PC-3 (cell line): ENCODE results near the gene GLYATL1B. TPM values are rescaled to one million over a fixed set of nuclear protein-coding genes. Genes with fewer than 3 reads are reported as not detected.
"Not testable (repeated sequence)": the region's sequence is repeated elsewhere in the genome, so short reads cannot be mapped to it uniquely, and the experiment has no call there.

Experiments
- ATAC-seq: fragments of 200-7000 bp; cut with Tn5 transposase; 2 replicates; pipeline ENCODE4 v1.9.1; 2020; ENCODE audit warnings: mild to moderate bottlenecking, moderate library complexity
- BruUV-seq: library from RNA; stranded (reverse); fragments of 400-500 nt; replicated peaks from 2 replicates; lab custom pipeline; 2021; lab: Mats Ljungman, UMichigan
- CTCF ChIA-PET: fragments of 300-600 bp; sonication (Branson Sonifier 250); formaldehyde crosslinking; loops from one replicate; lab custom pipeline; 2022; ENCODE audit warnings: antibody characterized with exemption; lab: Charles Lee
- POLR2A ChIA-PET: fragments of 300-600 bp; sonication (Branson Sonifier 250); formaldehyde crosslinking; loops from one replicate; lab custom pipeline; 2022; ENCODE audit warnings: antibody characterized with exemption; ENCODE audit not compliant: unreplicated experiment; lab: Charles Lee
- DNase-seq: peaks from one replicate; pipeline ENCODE4 v3.0.0-alpha.2; 2015
- H2AFZ ChIP-seq: fragments of 300-600 bp; sonication (generic); 2 replicates; pipeline ENCODE4 v1.6.0; 2016; ENCODE audit warnings: antibody characterized with exemption, low read length
- H3F3A ChIP-seq: fragments of 300-600 bp; sonication (generic); one replicate; pipeline ENCODE4 v1.6.0; 2017; ENCODE audit warnings: antibody characterized with exemption, low read length, control low read depth, mild to moderate bottlenecking; ENCODE audit not compliant: unreplicated experiment
- H3K27ac ChIP-seq: fragments of 300-600 bp; sonication (generic); 2 replicates; pipeline ENCODE4 v1.5.1; 2016; ENCODE audit warnings: mild to moderate bottlenecking, low read length
- H3K27me3 ChIP-seq: fragments of 300-600 bp; sonication (generic); 2 replicates; pipeline ENCODE4 v1.6.1; 2016; ENCODE audit warnings: low read length, mixed read lengths
- H3K36me3 ChIP-seq: fragments of 300-600 bp; sonication (generic); 2 replicates; pipeline ENCODE4 v1.6.1; 2016; ENCODE audit warnings: low read depth, mixed run types, low read length, mixed read lengths
- H3K4me1 ChIP-seq: fragments of 300-600 bp; sonication (generic); 2 replicates; pipeline ENCODE4 v1.5.1; 2016; ENCODE audit warnings: low read length; ENCODE audit not compliant: insufficient read depth
- H3K4me2 ChIP-seq: fragments of 300-600 bp; sonication (generic); 2 replicates; pipeline ENCODE4 v1.6.0; 2016; ENCODE audit warnings: low read length
- H3K4me3 ChIP-seq: fragments of 300-600 bp; sonication (generic); 2 replicates; pipeline ENCODE4 v1.5.1; 2016; ENCODE audit warnings: mild to moderate bottlenecking, low read length, mixed read lengths
- H3K79me2 ChIP-seq: fragments of 300-600 bp; sonication (generic); 2 replicates; pipeline ENCODE4 v1.6.1; 2017; ENCODE audit warnings: low read length, mixed read lengths
- H3K9ac ChIP-seq: fragments of 300-600 bp; sonication (generic); 2 replicates; pipeline ENCODE4 v1.6.0; 2016; ENCODE audit warnings: mild to moderate bottlenecking, low read length
- H3K9me2 ChIP-seq: fragments of 300-600 bp; sonication (generic); replicated peaks from 2 replicates; pipeline ENCODE4 v1.6.1; 2016; ENCODE audit warnings: mixed run types, low read length, mixed read lengths
- H3K9me3 ChIP-seq: fragments of 300-600 bp; sonication (generic); 2 replicates; pipeline ENCODE4 v1.6.1; 2016; ENCODE audit warnings: low read length, mixed read lengths
- H4K20me1 ChIP-seq: fragments of 300-600 bp; sonication (generic); 2 replicates; pipeline ENCODE4 v1.6.1; 2016; ENCODE audit warnings: low read length, mixed read lengths
- CTCF ChIP-seq: fragments of 300-600 bp; sonication (generic); conservative IDR thresholded peaks from 2 replicates; pipeline ENCODE4 v1.5.1; 2017; ENCODE audit warnings: antibody characterized with exemption, low read depth, mild to moderate bottlenecking, low read length
- EZH2 ChIP-seq: fragments of 300-600 bp; sonication (generic); IDR thresholded peaks from one replicate; pipeline ENCODE4 v1.6.1; 2017; ENCODE audit warnings: antibody characterized with exemption, mild to moderate bottlenecking, low read length; ENCODE audit not compliant: unreplicated experiment
- EZH2phosphoT487 ChIP-seq: fragments of 300-600 bp; sonication (generic); IDR thresholded peaks from 2 replicates; pipeline ENCODE4 v1.6.1; 2018; ENCODE audit warnings: mild to moderate bottlenecking, antibody characterized with exemption, low read length, borderline replicate concordance
- intact Hi-C: fragments of 100-400 bp; cut with micrococcal nuclease; formaldehyde crosslinking; loops from 2 replicates; pipeline ENCODE4 v1.9.0; 2023
- total RNA-seq: library from RNA; depleted of rRNA; stranded (reverse); fragments of >200 nt; gene quantifications from 2 replicates; pipeline ENCODE4 v1.2.3, GENCODE V29; 2014

The GLYATL1B gene
- total RNA-seq, 1 experiment from 2014 or later, result not detected

GRCh38 chr11:59076876-59077571, 9.1 kb upstream of the GLYATL1B start:
- no TSS peak for BruUV-seq
- intact Hi-C loops, result no loop called here
- Histone ChIP-seq H3K27ac (no peak overlapping the region), H4K20me1 (no peaks in the 10 kb centered on the region), H3K4me1 (no peaks in the 10 kb centered on the region), H3K79me2 (no peaks in the 10 kb centered on the region), H3K9ac (no peak overlapping the region), H3K9me3 (no peaks in the 10 kb centered on the region), H3K9me2 (no peaks in the 10 kb centered on the region), H3K27me3 (peaks cover 22% of the 10 kb centered on the region; the same call in 1 of the 2 replicates), H3K4me3 (no peak overlapping the region), H3K4me2 (no peak overlapping the region), H2AFZ (no peak overlapping the region), H3F3A (no peaks in the 10 kb centered on the region), H3K36me3 (no peaks in the 10 kb centered on the region)
- CTCF ChIA-PET, result no interaction called here
- TF ChIP-seq EZH2phosphoT487 (no peak), CTCF (no peak), EZH2 (no peak)
- POLR2A ChIA-PET, result no interaction called here
- DNase-seq, result no peak
- ATAC-seq, result no peak

GRCh38 chr11:59078435-59078834, 7.7 kb upstream of the GLYATL1B start:
- CTCF ChIA-PET, result no interaction called here
- no peak overlapping the region for H3K4me3 ChIP-seq
- TF ChIP-seq EZH2 (no peak), EZH2phosphoT487 (no peak), CTCF (no peak)
- H4K20me1 ChIP-seq, result no peaks in the 10 kb centered on the region
- H3K4me1 ChIP-seq, result no peaks in the 10 kb centered on the region
- no TSS peak for BruUV-seq
- intact Hi-C loops, result no loop called here
- H3K4me2 ChIP-seq, result no peak overlapping the region
- H3K27me3 ChIP-seq, result peaks cover 24% of the 10 kb centered on the region
- H3K79me2 ChIP-seq, result no peaks in the 10 kb centered on the region
- H3K9me3 ChIP-seq, result no peaks in the 10 kb centered on the region
- H2AFZ ChIP-seq, result no peak overlapping the region
- no peaks in the 10 kb centered on the region for H3K9me2 ChIP-seq
- no peak for DNase-seq
- ATAC-seq, result no peak
- POLR2A ChIA-PET, result no interaction called here
- H3K36me3 ChIP-seq, result no peaks in the 10 kb centered on the region
- H3K9ac ChIP-seq, result no peak overlapping the region
- no peak overlapping the region for H3K27ac ChIP-seq
- no peaks in the 10 kb centered on the region for H3F3A ChIP-seq

GRCh38 chr11:59079086-59079485, 7.0 kb upstream of the GLYATL1B start:
- ChIA-PET POLR2A (no interaction called here), CTCF (no interaction called here)
- Histone ChIP-seq H3K27ac (no peak overlapping the region), H3K36me3 (no peaks in the 10 kb centered on the region), H3K9me2 (no peaks in the 10 kb centered on the region), H3K27me3 (peaks cover 29% of the 10 kb centered on the region), H2AFZ (no peak overlapping the region), H3K4me3 (no peak overlapping the region), H3K9ac (no peak overlapping the region), H4K20me1 (no peaks in the 10 kb centered on the region), H3F3A (no peaks in the 10 kb centered on the region), H3K4me2 (no peak overlapping the region), H3K4me1 (no peaks in the 10 kb centered on the region), H3K79me2 (no peaks in the 10 kb centered on the region), H3K9me3 (no peaks in the 10 kb centered on the region)
- DNase-seq, result no peak
- ATAC-seq, result no peak
- no peak for TF ChIP-seq CTCF
- BruUV-seq, result no TSS peak
- intact Hi-C loops, result no loop called here

GRCh38 chr11:59080421-59080820, 5.7 kb upstream of the GLYATL1B start:
- H3F3A ChIP-seq, H4K20me1 ChIP-seq, DNase-seq, CTCF ChIA-PET, H2AFZ ChIP-seq, H3K36me3 ChIP-seq, intact Hi-C loops, H3K4me2 ChIP-seq, ATAC-seq, H3K9me2 ChIP-seq, H3K4me1 ChIP-seq, H3K9ac ChIP-seq, H3K4me3 ChIP-seq, POLR2A ChIA-PET, H3K79me2 ChIP-seq, H3K9me3 ChIP-seq, BruUV-seq, H3K27ac ChIP-seq: not testable (repeated sequence)
- H3K27me3 ChIP-seq, result peaks cover 41% of the 10 kb centered on the region
